Osteocyte (in vitro differentiated cells): Measurements from ENCODE around the gene LRP1-AS. TPM values are rescaled to one million over a fixed set of nuclear protein-coding genes. Genes with fewer than 3 reads are reported as not detected.

ENCODE experiments used
- DNase-seq: peaks from one replicate; pipeline ENCODE4 v3.0.0; 2021; ENCODE audit warnings: mixed read lengths; ENCODE audit not compliant: unreplicated experiment; ENCODE audit errors: extremely low spot score
- H3K27ac Mint-ChIP-seq: one replicate; pipeline ENCODE4 v1.8.0; 2021; ENCODE audit warnings: mild to moderate bottlenecking, mixed read lengths; ENCODE audit not compliant: unreplicated experiment
- H3K27me3 Mint-ChIP-seq: one replicate; pipeline ENCODE4 v1.8.0; 2021; ENCODE audit warnings: mixed read lengths; ENCODE audit not compliant: unreplicated experiment
- H3K36me3 Mint-ChIP-seq: one replicate; pipeline ENCODE4 v1.8.0; 2021; ENCODE audit warnings: mixed read lengths; ENCODE audit not compliant: unreplicated experiment
- H3K4me1 Mint-ChIP-seq: one replicate; pipeline ENCODE4 v1.8.0; 2021; ENCODE audit warnings: mixed read lengths; ENCODE audit not compliant: unreplicated experiment
- H3K4me3 Mint-ChIP-seq: one replicate; pipeline ENCODE4 v1.8.0; 2021; ENCODE audit warnings: mild to moderate bottlenecking, moderate library complexity, mixed read lengths; ENCODE audit not compliant: unreplicated experiment
- H3K9me3 Mint-ChIP-seq: one replicate; pipeline ENCODE4 v1.8.0; 2021; ENCODE audit warnings: mixed read lengths; ENCODE audit not compliant: unreplicated experiment
- CTCF ChIP-seq: fragments of 200-600 bp; sonication (generic); IDR thresholded peaks from 2 replicates; pipeline ENCODE4 v1.5.0; 2021; ENCODE audit warnings: antibody characterized with exemption, mild to moderate bottlenecking, moderate library complexity
- total RNA-seq: library from RNA; stranded (reverse); gene quantifications from 2 replicates; pipeline ENCODE4 v1.2.1, GENCODE V29; 2021

Gene LRP1-AS
- total RNA-seq, 1 donor from 2014 or later: not detected

DNA sequence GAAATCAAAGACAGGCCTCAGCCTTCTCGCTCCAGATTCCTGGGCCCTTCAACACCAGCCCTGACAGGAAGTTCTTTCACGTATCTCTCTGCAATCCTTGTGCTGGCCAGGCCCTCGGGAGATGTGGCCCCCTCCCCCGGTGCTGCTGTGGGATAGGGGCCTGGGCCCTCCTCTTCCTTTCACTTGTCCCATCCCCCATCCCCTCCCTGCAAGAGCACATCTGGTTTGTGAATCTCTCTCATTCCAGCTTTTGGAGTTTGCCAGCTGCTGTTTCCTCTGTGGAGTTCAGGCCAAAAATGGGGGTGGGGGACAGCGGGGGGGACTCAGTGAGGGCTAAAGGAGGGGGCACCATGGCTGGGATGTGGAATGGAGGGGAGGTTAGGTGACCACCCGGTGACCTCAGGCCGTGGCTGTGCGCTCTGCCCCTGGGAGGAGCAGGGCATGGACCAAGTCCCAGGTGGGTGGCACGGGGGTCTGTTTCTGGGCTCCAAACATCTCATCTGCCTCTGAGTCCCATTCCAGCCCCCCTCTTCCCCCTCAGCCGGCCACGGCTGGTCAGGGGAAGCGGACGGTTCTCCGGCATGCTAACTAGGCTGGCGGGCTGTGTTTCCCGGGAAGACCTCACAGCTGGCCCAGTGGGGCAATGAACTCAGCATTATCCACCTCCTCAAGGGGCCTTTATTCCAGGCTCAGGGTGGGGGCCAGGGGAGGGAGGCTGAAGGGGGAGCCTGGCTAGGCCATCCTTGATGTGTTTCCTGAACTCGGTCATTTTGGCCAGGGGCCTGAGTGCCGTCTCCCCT, 11.7 kb downstream of the LRP1-AS start:
- Mint-ChIP-seq H3K27ac (peak overlapping the region; percentile 86), H3K9me3 (no peaks in the 10 kb centered on the region), H3K27me3 (no peaks in the 10 kb centered on the region), H3K4me1 (peaks cover 93% of the 10 kb centered on the region), H3K36me3 (peaks cover 22% of the 10 kb centered on the region), H3K4me3 (peak overlapping the region; percentile 47)
- TF ChIP-seq CTCF: no peak
- DNase-seq: no peak

- Mint-ChIP-seq H3K27me3 (no peaks in the 10 kb centered on the region), H3K4me3 (peak overlapping the region; percentile 47), H3K4me1 (peaks cover 94% of the 10 kb centered on the region), H3K36me3 (peaks cover 16% of the 10 kb centered on the region), H3K27ac (peak overlapping the region; percentile 86), H3K9me3 (no peaks in the 10 kb centered on the region)
- DNase-seq: no peak
- no peak for TF ChIP-seq CTCF
Measured at GRCh38 chr12:57134949-57135348, 12.5 kb downstream of the LRP1-AS start.

DNA sequence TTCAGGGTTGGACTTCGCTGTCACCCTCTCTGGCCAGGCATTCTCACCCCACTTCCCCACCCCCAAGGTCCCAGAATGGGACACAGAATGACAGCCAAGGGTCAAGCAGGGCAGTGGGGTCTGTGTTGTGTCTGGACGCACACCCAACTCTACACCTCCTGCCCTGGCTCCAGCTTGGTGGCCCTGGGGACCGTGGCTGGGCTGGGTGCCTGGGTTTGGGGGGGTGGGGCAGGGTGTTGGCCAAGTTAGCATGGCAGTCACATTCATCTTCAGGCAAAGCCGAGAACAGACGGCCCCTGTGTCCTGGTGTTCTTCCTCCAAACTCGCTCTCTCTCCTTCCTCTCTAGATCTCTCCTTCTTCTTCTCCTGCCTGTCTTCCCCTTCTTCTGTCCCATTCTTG, 13.5 kb downstream of the LRP1-AS start:
- peak overlapping the region; percentile 86 for H3K27ac Mint-ChIP-seq
- peaks cover 10% of the 10 kb centered on the region for H3K36me3 Mint-ChIP-seq
- H3K27me3 Mint-ChIP-seq: no peaks in the 10 kb centered on the region
- H3K9me3 Mint-ChIP-seq: no peaks in the 10 kb centered on the region
- H3K4me3 Mint-ChIP-seq: peak overlapping the region; percentile 63
- no peak for DNase-seq
- no peak for TF ChIP-seq CTCF
- H3K4me1 Mint-ChIP-seq: peaks cover 90% of the 10 kb centered on the region

DNA sequence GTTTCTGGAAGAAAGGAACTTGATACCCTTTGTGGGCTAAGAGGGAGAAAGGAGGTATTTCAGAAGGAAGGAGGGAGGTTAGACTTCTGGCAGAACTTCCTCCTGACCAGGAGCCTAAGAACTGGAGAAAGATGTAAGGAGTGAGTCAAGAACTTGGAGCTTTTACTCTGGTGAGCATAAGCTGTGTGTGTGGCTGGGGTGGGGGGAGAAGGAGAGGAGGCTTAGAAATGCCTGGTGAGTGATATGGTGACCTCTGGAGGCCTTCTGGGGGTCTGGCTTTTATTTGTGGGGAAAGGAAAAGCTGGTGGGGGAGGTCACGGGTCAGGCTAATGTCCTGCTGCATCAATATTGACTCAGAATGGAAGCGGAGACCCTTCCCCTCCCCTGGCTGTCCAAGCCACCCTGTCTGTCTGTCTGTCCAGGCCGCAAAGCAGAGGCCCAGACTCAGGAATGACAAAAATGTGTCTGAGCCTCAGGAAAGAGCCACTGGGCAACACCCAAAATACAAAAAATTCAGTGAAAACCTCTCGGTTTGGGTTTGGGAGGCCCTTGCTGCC, 14.3 kb downstream of the LRP1-AS start:
- DNase-seq: no peak
- H3K27me3 Mint-ChIP-seq: no peaks in the 10 kb centered on the region
- TF ChIP-seq CTCF: no peak
- H3K9me3 Mint-ChIP-seq: no peaks in the 10 kb centered on the region
- H3K27ac Mint-ChIP-seq: peak overlapping the region; percentile 86
- H3K4me3 Mint-ChIP-seq: peak overlapping the region; percentile 89
- H3K4me1 Mint-ChIP-seq: peaks cover 82% of the 10 kb centered on the region
- H3K36me3 Mint-ChIP-seq: peaks cover 7% of the 10 kb centered on the region

GRCh38 chr12:57131896-57132744, 15.3 kb downstream of the LRP1-AS start:
- Mint-ChIP-seq H3K4me1 (peaks cover 78% of the 10 kb centered on the region), H3K27me3 (no peaks in the 10 kb centered on the region), H3K36me3 (peaks cover 7% of the 10 kb centered on the region), H3K9me3 (no peaks in the 10 kb centered on the region), H3K4me3 (peak overlapping the region; percentile 89), H3K27ac (peak overlapping the region; percentile 86)
- TF ChIP-seq CTCF: no peak
- no peak for DNase-seq
